Inflammatory macrophage treated with lipopolysaccharide for 1 hour (primary cell): ENCODE measurements around the gene IL18R1.

Experiments
- DNase-seq, 2 donors: peaks; one replicate each; pipeline ENCODE4 v3.0.0-alpha.2; 2020 to 2022

The IL18R1 gene

DNA sequence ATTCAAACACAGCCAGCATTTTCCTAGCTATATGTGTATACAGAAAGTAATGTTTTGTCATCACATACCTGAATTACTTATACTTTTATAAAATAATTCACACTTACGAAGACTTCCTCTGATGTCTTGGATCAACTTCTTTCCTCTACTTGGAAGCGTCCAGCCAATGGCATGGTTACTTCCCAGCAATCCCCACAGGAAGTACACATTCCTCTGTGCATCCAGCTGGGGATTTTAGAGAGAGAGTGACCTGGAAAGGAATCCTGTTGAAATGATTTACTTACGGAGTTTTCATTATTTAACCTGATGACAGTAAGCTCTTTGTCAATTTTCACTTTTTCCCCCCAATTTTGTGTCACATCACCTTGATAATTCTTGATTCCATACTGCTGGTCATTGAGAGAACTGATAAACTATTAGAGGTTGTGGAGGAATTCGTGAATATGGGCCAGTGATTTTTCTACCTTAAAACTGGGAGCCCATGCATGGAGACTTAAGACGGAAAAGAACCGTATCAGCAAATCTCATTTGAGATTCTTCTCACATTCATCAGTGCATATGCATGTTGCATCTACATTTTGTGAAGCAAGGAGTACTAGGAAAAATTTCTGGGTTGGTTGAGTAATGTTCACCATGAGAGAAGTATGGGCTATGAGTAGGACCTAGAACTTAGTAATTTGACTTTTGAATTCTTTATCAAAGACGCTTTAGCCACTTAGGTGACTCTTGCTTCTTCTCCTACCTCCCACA is 9.0 kb upstream of the IL18R1 start:
- no peak for DNase-seq

DNA sequence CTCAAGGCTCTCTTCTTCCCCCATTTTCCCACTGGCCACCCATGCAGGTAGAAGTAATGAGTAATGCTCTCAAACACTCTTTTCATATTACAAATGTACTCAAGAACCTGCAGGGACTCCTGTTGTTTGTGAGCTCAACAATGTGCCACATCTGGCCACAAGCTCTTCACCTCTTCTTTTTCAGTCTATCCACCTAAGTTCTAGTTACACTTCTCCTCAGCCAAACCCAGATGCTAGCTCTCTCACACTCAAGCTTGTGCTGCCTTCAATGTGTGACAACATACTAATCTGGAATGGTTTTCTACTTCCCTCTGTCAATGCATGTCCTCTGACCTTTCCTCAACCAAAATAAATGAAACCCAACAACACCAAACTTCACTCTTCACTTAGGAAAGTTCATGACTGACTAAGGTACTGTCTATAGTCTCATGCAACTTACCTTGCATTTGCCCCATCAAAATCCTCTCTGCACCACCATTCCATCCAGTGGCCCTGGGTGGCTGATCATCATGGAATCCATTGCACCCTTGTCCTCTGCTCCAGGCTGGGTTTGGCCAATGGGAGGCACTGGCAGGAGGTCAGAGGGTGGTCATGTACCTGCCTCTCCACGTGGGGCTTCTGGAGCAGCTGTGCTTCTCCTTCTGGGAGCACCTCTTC is 5.3 kb upstream of the IL18R1 start:
- DNase-seq = no peak

DNA sequence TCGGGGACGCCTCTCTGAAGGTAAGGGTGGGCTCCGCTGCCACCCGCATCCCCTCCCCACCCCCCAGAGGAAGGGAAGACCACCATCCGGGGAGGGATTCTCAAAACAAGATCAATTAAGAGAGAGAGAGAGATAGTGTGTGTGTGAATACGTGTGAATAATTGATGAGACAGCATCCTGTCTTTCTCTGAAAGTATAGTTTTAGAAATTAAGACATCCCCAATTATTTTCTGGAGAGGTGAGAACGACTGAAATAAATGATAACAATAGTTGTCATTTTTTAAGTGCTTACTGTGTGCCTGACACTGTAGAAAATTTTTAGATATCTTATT is 751 bp downstream of the IL18R1 start:
- no peak for DNase-seq

DNA sequence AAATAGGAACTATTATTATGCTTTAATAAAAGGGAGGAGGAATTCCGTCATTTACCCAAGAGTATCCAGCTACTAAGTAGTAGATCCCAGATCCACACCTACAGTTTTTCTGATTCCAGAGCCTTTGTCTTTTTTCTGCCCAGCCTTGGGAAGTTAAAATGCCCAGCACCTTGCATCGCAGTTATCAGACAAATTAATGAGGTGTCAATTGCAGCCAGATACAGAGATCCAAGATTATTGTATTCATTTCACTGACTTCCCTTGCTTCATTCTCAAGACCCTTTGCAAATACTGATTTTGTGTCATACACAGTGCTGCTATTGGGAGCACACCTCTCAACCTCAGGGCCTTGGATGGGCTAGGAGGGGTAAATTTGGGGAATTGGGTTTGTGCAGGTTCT is 1.1 kb downstream of the IL18R1 start:
- no peak for DNase-seq

GRCh38 chr2:102357937-102358336 is 2.3 kb downstream of the IL18R1 start:
- DNase-seq = peak; percentile 55 to 60

DNA sequence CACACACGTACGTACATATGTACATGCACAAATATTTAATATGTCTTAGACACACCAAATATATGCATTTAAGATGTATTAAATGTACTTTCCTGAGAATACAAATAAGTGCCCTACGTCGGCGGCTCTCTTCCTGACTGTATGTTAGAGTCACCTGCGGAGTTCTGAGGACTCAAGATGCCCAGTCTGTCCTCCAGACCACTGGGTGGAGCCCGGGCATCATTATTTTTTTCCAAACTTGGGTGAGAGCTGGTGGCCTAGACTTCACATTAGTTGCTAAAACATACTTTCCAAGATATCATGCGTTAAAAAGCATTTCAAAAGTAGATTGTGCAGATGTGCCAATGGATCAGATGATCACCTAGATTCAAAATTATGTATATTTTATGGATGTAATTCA is 2.9 kb downstream of the IL18R1 start:
- no peak for DNase-seq

- no peak for DNase-seq
These were observed 3.9 kb downstream of the IL18R1 start for GRCh38 chr2:102359527-102359926.

DNA sequence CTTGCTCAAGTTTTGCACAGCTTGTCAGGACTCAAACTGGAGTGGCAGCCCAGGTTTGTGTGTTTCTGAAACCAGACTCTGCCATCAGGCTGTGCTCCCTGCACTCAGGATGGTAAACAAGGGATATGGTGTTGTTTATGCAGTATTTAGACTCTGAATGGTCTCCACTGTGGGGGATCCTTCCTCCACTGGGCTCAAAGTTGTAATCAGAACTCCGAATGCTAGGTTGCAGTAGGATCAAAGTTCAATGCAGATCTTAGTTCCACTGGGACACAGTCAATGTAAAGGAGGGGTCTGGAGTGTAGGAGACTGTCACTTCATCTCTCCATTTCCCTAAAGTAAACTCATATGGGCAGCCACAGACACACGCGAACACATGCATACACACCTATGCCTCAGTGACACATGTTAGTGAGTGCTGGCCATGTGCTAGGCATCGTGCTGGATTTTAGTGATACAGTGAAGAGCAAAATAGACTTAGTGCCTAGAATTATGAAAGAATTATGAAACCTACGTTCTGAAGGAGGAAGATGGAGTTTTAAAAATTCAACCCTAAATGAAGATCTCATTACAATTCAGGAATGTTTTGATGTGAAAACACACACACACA is 6.1 kb downstream of the IL18R1 start:
- no peak for DNase-seq

DNA sequence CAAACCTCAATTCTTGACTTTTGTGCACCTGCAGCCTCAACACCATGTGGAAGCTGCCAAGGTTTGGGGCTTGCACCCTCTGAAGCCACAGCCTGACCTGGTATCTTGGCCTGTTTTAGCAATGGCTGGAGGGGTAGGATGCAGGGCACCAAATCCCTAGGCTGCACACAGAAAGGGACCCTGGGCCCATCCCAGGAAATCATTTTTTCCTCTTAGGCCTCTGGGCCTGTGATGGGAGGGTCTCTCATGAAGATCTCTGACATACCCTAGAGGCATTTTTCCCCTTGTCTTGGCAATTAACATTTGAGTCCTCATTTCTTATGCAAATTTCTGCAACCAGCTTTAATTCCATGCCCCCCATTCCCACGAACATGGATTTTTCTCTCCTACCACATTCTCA is 10.2 kb downstream of the IL18R1 start:
- DNase-seq = no peak

GRCh38 chr2:102366406-102367112 is 11.0 kb downstream of the IL18R1 start:
- no peak for DNase-seq

DNA sequence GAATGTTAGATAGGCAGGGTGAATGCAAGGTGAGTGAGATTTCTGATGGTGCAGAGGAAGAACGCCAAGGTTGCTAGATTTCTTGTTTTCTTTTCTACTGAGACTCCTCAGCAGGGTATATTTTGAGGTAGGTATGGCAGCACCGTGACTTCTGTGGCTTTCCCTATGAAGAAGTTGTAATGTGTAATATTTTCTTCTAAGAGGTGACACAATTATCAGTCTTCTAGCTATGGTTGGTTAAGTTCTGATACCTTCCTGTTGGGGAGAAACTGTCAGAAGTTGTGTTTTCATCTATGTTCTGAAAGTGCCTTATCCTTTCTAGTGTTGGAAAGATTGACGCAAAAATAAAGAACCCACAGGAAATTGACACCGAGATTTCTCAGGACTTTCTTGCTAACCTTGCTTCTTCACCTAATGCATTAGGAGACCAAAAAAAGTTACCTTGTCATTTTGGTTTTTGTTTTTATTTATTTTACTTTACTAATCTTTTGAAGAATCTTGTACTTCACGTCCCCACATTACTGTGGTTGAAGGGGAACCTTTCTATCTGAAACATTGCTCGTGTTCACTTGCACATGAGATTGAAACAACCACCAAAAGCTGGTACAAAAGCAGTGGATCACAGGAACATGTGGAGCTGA is 11.9 kb downstream of the IL18R1 start:
- no peak for DNase-seq

GRCh38 chr2:102368461-102369109 is 13.0 kb downstream of the IL18R1 start:
- no peak for DNase-seq

DNA sequence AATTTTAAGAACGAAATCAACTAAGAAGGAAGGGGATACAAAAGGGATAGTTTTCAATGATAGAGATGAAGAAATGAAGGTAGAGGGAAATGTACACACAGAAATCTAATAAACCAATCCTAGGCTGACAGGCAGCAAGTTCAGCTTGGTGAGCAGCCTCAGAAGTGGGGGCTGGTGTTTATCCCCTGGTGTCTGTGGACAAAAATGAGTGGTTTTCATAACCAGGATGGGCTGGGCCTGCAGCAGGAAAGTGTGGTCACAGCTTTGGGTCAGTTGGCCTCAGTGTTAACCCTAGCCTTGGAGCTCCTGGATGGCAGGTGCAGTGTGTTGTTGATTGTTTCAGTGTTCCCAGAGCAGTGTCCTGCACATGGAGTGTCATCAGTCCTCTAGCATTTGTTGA is 14.3 kb downstream of the IL18R1 start:
- no peak for DNase-seq

GRCh38 chr2:102376052-102376591 is 20.5 kb downstream of the IL18R1 start:
- DNase-seq = no peak

GRCh38 chr2:102383722-102384121 is 28.1 kb downstream of the IL18R1 start:
- DNase-seq = no peak

DNA sequence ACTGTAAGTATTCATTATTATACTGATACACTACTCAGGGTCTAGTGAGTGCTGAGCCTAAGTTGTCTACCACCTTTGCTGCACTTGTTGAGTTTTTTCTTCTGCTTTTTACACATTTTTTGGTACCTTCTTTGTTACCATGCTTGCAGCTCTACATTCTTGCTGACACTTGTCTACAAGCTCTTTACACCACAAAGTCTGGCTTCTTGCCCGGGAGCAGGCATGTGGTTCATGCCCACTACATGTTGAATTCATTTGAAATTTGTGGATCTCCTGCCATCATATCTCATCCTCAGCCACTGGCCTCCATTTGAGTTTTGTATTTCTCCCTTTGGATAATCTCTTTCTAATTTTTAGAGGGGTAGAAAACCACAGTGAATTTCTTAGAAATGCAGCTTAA is 29.9 kb downstream of the IL18R1 start:
- no peak for DNase-seq

- DNase-seq = no peak
These were observed 30.4 kb downstream of the IL18R1 start for GRCh38 chr2:102386004-102386403.

- DNase-seq = no peak
These were observed 31.4 kb downstream of the IL18R1 start for GRCh38 chr2:102386867-102387541.

- no peak for DNase-seq
These were observed 32.4 kb downstream of the IL18R1 start for GRCh38 chr2:102387763-102388546.

GRCh38 chr2:102391565-102391964 is 36.0 kb downstream of the IL18R1 start:
- no peak for DNase-seq

DNA sequence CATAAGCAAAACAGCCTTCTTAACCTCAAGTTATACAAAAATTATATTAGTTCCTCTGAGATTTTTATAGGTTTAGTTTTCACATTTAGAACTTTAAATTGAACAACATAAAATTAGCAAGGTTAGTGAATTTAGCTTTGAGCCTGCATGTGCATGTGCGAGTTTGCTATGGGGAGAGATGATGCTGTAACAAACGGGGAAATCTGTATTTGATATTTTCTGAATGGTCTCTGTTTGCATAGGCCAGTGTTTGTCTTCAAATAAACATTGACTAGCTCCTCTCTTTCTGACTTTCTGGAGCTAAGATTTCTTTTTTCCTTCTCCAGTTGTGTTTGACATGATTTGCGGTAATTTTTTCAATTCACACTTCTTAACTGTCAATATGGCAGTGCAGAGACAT is 36.5 kb downstream of the IL18R1 start:
- DNase-seq = no peak
